Ovary (tissue), 9 donors: ENCODE measurements around the gene WNT2B. TPM values are rescaled to one million over a fixed set of nuclear protein-coding genes. Genes with fewer than 3 reads are reported as not detected.

Source experiments
- DNase-seq, 5 donors: peaks; one replicate each; pipeline ENCODE4 v3.0.0-alpha.2; 2019 to 2020
- H3K27ac ChIP-seq, 2 donors: fragments of 200-600 bp; one replicate each; pipeline versions ENCODE4 v1.5.1 to v1.8.0; 2019 to 2022
- H3K27me3 ChIP-seq: fragments of 200-600 bp; one replicate; pipeline ENCODE4 v1.8.0; 2022
- H3K36me3 ChIP-seq: fragments of 200-600 bp; sonication (generic); one replicate; pipeline ENCODE4 v1.5.1; 2019
- H3K4me1 ChIP-seq: one replicate; pipeline ENCODE4 v1.8.1; 2013; ENCODE audit warnings: mild to moderate bottlenecking, moderate library complexity; ENCODE audit not compliant: insufficient read depth
- H3K4me3 ChIP-seq: fragments of 200-600 bp; sonication (generic); one replicate; pipeline ENCODE4 v1.5.1; 2017
- H3K9me3 ChIP-seq, 2 donors: fragments of 200-600 bp in 1 of 2; sonication (generic) in 1 of 2; one replicate each; pipeline versions ENCODE4 v1.5.1 to v1.8.1; 2013 to 2019; ENCODE audit warnings: mild to moderate bottlenecking in 1 of 2, moderate library complexity in 1 of 2
- CTCF ChIP-seq, 3 donors: fragments of 450-650 bp in 2 of 3; fragments of 200-600 bp in 1 of 3; IDR thresholded peaks; one replicate each; pipeline versions ENCODE4 v1.5.1 to v1.8.0; 2016 to 2022; ENCODE audit warnings: antibody characterized with exemption in 3 of 3, mild to moderate bottlenecking in 1 of 3
- EP300 ChIP-seq: sonication (generic); formaldehyde crosslinking; IDR thresholded peaks from one replicate; pipeline ENCODE4 v1.6.1; 2017; ENCODE audit warnings: antibody characterized with exemption
- POLR2A ChIP-seq: fragments of 450-650 bp; IDR thresholded peaks from one replicate; pipeline ENCODE4 v1.6.1; 2017; ENCODE audit warnings: antibody characterized with exemption, mild to moderate bottlenecking, moderate library complexity
- WGBS, 3 donors: extraction: QIAGEN DNeasy Blood & Tissue Kit in 1 of 3; methylation state at CpG; one replicate each; pipeline versions ENCODE4 v1.1.5 to v1.1.7; 2013 to 2017; 5-methylcytosine and 5-hydroxymethylcytosine counted together
- intact Hi-C, 4 donors: fragments of 100-400 bp; cut with DNase I; formaldehyde crosslinking; loops; one replicate each; pipeline versions ENCODE4 v1.11.0 to v1.15.1; 2022 to 2023
- polyA plus RNA-seq, 2 donors: library from polyadenylated mRNA; stranded (reverse); fragments of 200-250 nt in 1 of 2; fragments of 350-450 nt in 1 of 2; fragmentation: Illumina TruSeq in 1 of 2; extraction: RNeasy Lipid Tissue Mini Kit (QIAGEN cat#74804) in 1 of 2; gene quantifications; one replicate each; pipeline ENCODE4 v1.2.3, GENCODE V29; 2013 to 2014
- total RNA-seq, 7 donors: library from RNA; depleted of rRNA in 2 of 7; stranded (reverse); fragments of >200 nt in 2 of 7; fragmentation: NEBNext Ultra II Directional in 3 of 7; extraction: Animal tissue kit (Norgen Biotek cat#: 25700) in 3 of 7; gene quantifications; one replicate each; pipeline versions ENCODE4 v1.1.0 to v1.2.4, GENCODE V29; 2016 to 2023
- donor health status: DM: no; HTN: no; CAD: no; lungs with moderate emphysema.
- donor health status: DM: no; HTN: no; CAD: no.
- donor health status: Bipolar disorder and iron deficiency.
- donor health status: DM: yes; HTN: yes; CAD: no.
- donor health status: DM: no; HTN: no; CAD: no.
- donor health status: DM: yes; HTN: yes; CAD: no.

The WNT2B gene
- total and polyA plus RNA-seq, 9 donors = 12.8 to 57.3 (median 33.8) TPM

GRCh38 chr1:112536561-112536960 lies 27.8 kb downstream of the WNT2B start:
- Histone ChIP-seq H3K36me3 (no peaks in the 10 kb centered on the region), H3K27me3 (no peaks in the 10 kb centered on the region), H3K9me3 (no peaks in the 10 kb centered on the region), H3K27ac (no peak overlapping the region), H3K4me1 (peaks cover 6% of the 10 kb centered on the region), H3K4me3 (no peak overlapping the region)
- TF ChIP-seq CTCF (IDR thresholded peaks at IDR 0.05) (no peak), EP300 (no peak), POLR2A (no peak)
- DNase-seq = no peak
- WGBS, 3 donors = 12 to 28% (median 16%) methylated on average over 2 of the region's 2 CpGs
- intact Hi-C loops = no loop called here

DNA sequence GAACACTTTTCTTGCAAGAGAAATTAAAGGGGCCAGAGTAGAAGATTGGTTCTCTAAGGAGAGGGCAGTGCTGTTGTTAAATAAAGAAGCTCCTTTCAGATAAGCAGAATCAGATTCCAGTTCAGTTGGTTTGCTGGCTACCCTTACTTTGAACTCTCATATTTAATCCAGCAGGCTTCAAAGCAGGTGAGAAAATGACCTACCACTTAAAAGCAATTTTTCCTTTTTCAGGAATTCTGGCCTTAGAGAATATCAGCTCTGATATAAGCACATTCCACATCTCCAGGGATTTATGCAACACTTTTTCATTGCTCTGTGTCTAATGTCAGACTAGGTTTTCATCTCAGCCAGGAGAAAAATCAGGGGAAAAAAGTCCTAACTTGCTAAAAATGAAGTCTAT lies 28.7 kb downstream of the WNT2B start:
- H3K27ac ChIP-seq = no peak overlapping the region
- DNase-seq = no peak
- H3K4me1 ChIP-seq = peaks cover 6% of the 10 kb centered on the region
- H3K9me3 ChIP-seq = no peaks in the 10 kb centered on the region
- no peak overlapping the region for H3K4me3 ChIP-seq
- TF ChIP-seq EP300 (no peak), POLR2A (no peak), CTCF (IDR thresholded peaks at IDR 0.05) (no peak)
- intact Hi-C loops = no loop called here
- no peaks in the 10 kb centered on the region for H3K27me3 ChIP-seq
- no peaks in the 10 kb centered on the region for H3K36me3 ChIP-seq

- intact Hi-C loops = no loop called here
- Histone ChIP-seq H3K4me3 (no peak overlapping the region), H3K36me3 (no peaks in the 10 kb centered on the region), H3K9me3 (no peaks in the 10 kb centered on the region), H3K27ac (no peak overlapping the region), H3K27me3 (no peaks in the 10 kb centered on the region), H3K4me1 (peaks cover 6% of the 10 kb centered on the region)
- 61 to 69% (median 64%) methylated on average over 3 of the region's 3 CpGs for WGBS, 3 donors
- TF ChIP-seq EP300 (no peak), CTCF (IDR thresholded peaks at IDR 0.05) (no peak), POLR2A (no peak)
- no peak for DNase-seq
These were observed 30.1 kb downstream of the WNT2B start for GRCh38 chr1:112538883-112539282.

GRCh38 chr1:112540226-112540794 lies 31.5 kb downstream of the WNT2B start:
- DNase-seq = no peak
- Histone ChIP-seq H3K9me3 (no peaks in the 10 kb centered on the region), H3K4me3 (no peak overlapping the region), H3K27ac (no peak overlapping the region), H3K36me3 (no peaks in the 10 kb centered on the region), H3K4me1 (peaks cover 6% of the 10 kb centered on the region), H3K27me3 (no peaks in the 10 kb centered on the region)
- TF ChIP-seq POLR2A (no peak), CTCF (IDR thresholded peaks at IDR 0.05) (no peak), EP300 (no peak)
- intact Hi-C loops = loop anchor here in 1 of 4 donors (10.0 kb wide), 1 partner anchor 46 kb away; no protein-coding TSS in a partner anchor
- 20 to 43% (median 22%) methylated on average over 1 of the region's 1 CpG for WGBS, 3 donors
